GM18520 (cell line): ENCODE results near the gene ITSN2.

ENCODE experiments used
- ATAC-seq: cut with Tn5 transposase; IDR thresholded peaks from one replicate; pipeline ENCODE4 v1.9.1; 2021; ENCODE audit not compliant: unreplicated experiment

Gene ITSN2

GRCh38 chr2:24273598-24273997 lies 86.7 kb downstream of the ITSN2 start:
- no peak for ATAC-seq

- ATAC-seq = no peak
These were observed 87.4 kb downstream of the ITSN2 start for GRCh38 chr2:24272907-24273306.

GRCh38 chr2:24272161-24272802 lies 88.1 kb downstream of the ITSN2 start:
- no peak for ATAC-seq

- ATAC-seq = no peak
These were observed 91.1 kb downstream of the ITSN2 start for GRCh38 chr2:24269265-24269664.

- ATAC-seq = no peak
These were observed 95.1 kb downstream of the ITSN2 start for GRCh38 chr2:24265212-24265611.

DNA sequence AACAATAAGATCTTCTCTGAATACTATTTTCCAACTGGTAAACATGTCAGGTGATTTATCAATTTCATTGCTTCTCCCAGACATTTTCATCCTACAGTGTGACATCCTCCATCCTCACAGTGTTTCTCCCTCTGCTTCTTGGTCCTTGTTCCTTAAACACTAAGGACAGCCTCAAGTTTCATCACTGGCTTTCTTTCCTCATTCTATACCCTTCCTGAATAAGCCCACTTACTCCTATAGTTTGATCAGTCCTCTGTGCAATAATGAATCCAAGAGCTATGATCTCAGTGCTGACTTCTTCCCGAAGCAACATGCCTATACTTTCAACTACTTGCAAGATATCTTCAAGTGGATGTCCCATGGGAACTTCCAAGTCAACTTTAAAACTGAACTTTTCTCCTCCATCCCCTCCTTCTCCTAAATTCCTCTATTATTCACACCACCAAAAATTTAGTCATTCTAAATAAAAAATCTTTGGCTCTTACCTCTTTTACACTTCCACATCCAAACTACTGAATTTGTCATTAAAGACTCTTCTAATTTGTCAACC lies 97.8 kb downstream of the ITSN2 start:
- no peak for ATAC-seq

- ATAC-seq = no peak
These were observed 98.9 kb downstream of the ITSN2 start for GRCh38 chr2:24261441-24261840.

DNA sequence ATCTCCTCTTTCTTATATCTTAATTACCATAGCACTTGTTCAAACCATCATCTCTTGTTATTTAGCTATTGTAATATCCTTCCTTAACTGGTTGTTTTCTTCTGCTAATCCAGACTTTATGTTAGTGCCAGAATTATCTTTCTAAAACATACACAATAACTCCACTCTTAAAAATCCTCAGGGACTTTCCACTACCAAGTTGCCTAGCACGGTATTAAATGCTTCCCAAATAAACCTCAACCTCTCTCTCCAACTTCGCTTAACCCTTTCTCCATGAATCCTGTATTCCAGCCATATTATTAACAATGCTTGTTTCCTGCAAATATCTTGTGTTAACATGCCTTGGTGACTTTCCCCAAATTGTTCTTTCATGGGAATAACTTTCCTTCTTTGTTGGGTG lies 101.0 kb downstream of the ITSN2 start:
- ATAC-seq = no peak

GRCh38 chr2:24258718-24259117 lies 101.6 kb downstream of the ITSN2 start:
- no peak for ATAC-seq

- ATAC-seq = no peak
These were observed 106.9 kb downstream of the ITSN2 start for GRCh38 chr2:24253303-24253919.

DNA sequence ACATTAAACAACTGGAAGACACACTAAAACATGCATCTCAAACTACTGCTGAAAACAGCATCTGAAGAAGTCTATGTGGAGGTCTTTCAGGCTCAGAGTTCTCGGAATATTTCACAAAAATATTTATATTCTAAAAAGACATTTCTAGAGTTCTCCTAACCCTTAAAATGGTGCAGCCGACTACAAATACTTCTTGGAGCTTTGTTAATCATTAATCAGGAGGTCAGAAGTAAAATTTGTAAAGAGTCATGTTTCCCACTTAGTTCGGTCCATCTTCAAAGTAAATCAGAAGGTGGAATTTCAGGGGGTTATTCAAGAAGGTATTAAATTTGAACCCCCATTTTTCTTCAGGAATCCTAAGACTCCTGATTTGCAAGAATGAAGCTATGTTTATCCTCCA lies 112.7 kb downstream of the ITSN2 start:
- ATAC-seq = no peak

GRCh38 chr2:24247164-24247563 lies 113.2 kb downstream of the ITSN2 start:
- no peak for ATAC-seq

GRCh38 chr2:24245986-24246776 lies 114.2 kb downstream of the ITSN2 start:
- no peak for ATAC-seq

- ATAC-seq = no peak
These were observed 118.8 kb downstream of the ITSN2 start for GRCh38 chr2:24241528-24241927.

DNA sequence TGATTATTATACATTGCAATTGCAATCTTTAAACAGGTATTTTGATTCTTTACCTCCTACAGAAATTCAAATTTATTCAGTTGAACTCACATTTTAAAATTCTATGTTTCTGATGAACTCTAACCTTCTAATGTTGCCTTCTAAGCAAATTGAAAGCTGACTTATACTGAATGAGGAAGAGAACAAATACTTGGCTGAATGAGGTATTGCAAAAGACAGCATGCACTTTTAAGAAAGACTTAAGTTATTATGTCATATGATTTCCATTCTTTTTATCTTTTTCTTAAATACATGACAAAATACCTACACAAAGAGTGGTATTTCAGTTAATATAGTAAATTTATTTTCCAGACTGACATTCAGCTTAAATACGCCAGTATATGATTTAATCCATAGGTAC lies 120.8 kb downstream of the ITSN2 start:
- no peak for ATAC-seq

DNA sequence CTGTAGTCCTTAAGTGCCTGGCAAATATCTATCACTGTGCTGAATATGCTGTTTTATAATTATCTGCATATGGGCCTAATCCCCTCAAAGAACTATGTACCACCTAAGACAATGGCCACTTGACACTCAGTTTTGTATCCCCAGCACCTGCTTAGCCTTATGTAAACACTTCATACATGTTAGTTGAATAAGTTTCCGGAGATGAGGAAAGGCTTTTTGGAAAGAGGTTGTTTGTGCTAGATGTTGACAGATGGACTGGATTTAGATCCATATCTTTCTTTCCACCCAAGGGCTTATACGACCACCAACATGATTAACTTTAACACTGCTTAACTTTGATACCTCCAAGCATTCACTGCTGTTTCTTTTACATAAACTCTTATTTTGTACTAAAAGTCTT lies 122.2 kb downstream of the ITSN2 start:
- no peak for ATAC-seq

DNA sequence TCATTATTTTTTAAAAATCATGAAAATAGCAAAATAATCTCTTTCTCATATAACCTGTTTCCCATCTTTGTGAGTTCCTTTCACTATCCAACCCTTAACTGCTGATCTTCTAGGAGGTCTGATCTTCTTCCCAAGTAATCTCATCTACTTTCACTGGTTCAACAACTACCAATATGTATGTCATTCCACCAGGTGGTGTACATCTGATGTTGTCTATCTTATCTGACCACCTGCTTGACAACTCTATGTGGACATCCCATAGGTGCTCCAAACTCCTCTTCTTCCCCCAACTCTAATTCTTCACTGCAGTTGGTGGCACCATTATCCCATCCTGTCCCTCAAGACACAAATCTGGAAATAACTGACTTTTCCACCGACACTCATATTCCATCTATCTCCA lies 123.0 kb downstream of the ITSN2 start:
- no peak for ATAC-seq

- ATAC-seq = no peak
These were observed 127.0 kb downstream of the ITSN2 start for GRCh38 chr2:24233321-24233720.

- ATAC-seq = no peak
These were observed 128.9 kb downstream of the ITSN2 start for GRCh38 chr2:24231461-24231881.

- ATAC-seq = no peak
These were observed 131.9 kb downstream of the ITSN2 start for GRCh38 chr2:24228470-24228869.

DNA sequence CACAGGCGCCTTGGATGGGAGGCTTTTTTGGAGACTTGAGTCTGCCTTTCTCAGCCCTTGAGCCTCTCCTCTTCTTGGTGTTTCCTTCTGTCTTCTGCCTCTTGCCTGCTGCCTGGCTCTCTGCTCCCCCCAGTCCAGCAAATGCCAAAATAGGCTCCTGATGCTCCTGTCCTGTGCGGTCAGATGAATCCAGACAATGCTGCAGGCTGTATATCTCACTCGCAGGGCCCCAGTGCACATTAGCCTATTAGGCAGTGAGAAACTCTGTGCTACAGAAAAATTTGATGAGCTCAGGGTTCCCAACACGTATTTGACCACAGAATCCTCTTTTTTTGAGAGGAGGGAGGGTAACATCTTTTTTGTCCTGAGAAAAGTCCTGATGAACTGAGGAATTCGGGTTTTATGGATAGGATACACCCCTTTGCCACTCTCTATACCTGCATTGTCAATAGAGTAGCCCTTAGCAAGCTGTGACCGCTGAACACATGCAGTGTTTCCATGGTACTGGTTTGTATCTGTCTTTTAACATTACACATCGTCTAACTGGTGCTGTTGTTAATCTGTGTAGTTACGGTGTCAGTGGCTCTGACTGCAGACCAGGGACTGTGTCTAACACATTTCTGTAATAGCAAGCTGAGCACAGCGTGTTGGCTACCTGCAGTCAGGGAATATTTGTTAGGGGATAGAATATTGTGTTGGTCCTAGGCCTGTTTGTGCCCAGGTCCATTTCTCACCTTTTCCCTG lies 134.7 kb downstream of the ITSN2 start:
- no peak for ATAC-seq
